ENCODE measurements around the gene PDHX.
"Not testable (repeated sequence)": the region's sequence is repeated elsewhere in the genome, so short reads cannot be mapped to it uniquely, and the experiment has no call there.

The PDHX gene

DNA sequence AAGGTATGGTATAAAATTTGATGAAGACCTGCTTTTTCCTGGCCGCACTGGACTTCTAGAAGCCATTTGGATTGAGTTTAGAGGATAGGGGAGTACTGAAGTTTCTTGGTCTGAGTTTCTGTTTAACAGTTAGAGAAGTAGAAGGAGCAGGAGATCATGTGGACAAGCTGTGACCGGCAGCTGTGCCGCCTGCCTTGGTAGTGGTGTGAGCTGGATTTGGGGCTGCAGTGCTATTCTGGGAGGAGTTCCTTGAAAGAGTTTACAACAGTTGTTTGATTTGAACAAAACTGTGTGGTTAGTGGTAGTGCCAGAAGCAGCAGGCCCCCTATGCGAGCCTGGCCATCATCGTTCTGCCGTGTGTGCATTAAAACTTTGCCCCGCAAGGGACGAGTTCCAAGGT lies 105.2 kb downstream of the PDHX start:
- H3K27ac ChIP-seq (ENCODE audit: poor library complexity, severe bottlenecking) = no peak overlapping the region
- TF ChIP-seq, protein P1, sequence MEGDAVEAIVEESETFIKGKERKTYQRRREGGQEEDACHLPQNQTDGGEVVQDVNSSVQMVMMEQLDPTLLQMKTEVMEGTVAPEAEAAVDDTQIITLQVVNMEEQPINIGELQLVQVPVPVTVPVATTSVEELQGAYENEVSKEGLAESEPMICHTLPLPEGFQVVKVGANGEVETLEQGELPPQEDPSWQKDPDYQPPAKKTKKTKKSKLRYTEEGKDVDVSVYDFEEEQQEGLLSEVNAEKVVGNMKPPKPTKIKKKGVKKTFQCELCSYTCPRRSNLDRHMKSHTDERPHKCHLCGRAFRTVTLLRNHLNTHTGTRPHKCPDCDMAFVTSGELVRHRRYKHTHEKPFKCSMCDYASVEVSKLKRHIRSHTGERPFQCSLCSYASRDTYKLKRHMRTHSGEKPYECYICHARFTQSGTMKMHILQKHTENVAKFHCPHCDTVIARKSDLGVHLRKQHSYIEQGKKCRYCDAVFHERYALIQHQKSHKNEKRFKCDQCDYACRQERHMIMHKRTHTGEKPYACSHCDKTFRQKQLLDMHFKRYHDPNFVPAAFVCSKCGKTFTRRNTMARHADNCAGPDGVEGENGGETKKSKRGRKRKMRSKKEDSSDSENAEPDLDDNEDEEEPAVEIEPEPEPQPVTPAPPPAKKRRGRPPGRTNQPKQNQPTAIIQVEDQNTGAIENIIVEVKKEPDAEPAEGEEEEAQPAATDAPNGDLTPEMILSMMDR (IDR thresholded peaks at IDR 0.05; ENCODE audit: poor library complexity, severe bottlenecking) = no peak
- no peak for DNase-seq (ENCODE audit: low spot score)
- no peaks in the 10 kb centered on the region for H3K36me3 ChIP-seq (ENCODE audit: low read depth)
- no peaks in the 10 kb centered on the region for H3K4me1 ChIP-seq (ENCODE audit: insufficient read depth, poor library complexity, severe bottlenecking)
- no peaks in the 10 kb centered on the region for H3K27me3 ChIP-seq (ENCODE audit: insufficient read depth, poor library complexity, severe bottlenecking)
- no peak overlapping the region for H3K4me3 ChIP-seq (ENCODE audit: severe bottlenecking)
- no peaks in the 10 kb centered on the region for H3K9me3 ChIP-seq (ENCODE audit: severe bottlenecking)
- ATAC-seq (ENCODE audit: low read depth) = no peak

DNA sequence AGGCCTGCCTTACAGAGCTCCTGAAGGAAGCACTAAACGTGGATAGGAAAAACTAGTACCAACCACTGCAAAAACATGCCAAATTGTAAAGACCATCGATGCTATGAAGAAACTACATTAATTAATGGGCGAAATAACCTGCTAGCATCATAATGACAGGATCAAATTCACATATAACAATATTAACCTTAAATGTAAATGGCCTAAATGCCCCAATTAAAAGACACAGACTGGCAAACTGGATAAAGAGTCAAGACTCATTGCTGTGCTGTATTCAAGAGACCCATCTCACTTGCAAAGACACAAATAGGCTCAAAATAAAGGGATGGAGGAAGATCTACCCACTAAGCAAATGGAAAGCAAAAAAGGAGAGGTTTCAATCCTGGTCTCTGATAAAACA lies 107.5 kb downstream of the PDHX start:
- not testable (repeated sequence) for H3K4me3 ChIP-seq (ENCODE audit: severe bottlenecking); H3K36me3 ChIP-seq (ENCODE audit: low read depth); ATAC-seq (ENCODE audit: low read depth); H3K27me3 ChIP-seq (ENCODE audit: insufficient read depth, poor library complexity, severe bottlenecking); H3K27ac ChIP-seq (ENCODE audit: poor library complexity, severe bottlenecking); H3K4me1 ChIP-seq (ENCODE audit: insufficient read depth, poor library complexity, severe bottlenecking); H3K9me3 ChIP-seq (ENCODE audit: severe bottlenecking); DNase-seq (ENCODE audit: low spot score)

- H3K9me3 ChIP-seq (ENCODE audit: severe bottlenecking); DNase-seq (ENCODE audit: low spot score); ATAC-seq (ENCODE audit: low read depth); H3K4me3 ChIP-seq (ENCODE audit: severe bottlenecking); H3K27me3 ChIP-seq (ENCODE audit: insufficient read depth, poor library complexity, severe bottlenecking); H3K36me3 ChIP-seq (ENCODE audit: low read depth); H3K27ac ChIP-seq (ENCODE audit: poor library complexity, severe bottlenecking): not testable (repeated sequence)
- peaks cover 33% of the 10 kb centered on the region for H3K4me1 ChIP-seq (ENCODE audit: insufficient read depth, poor library complexity, severe bottlenecking)
These were observed 111.6 kb downstream of the PDHX start for GRCh38 chr11:35028007-35028406.

- Histone ChIP-seq H3K27me3 (ENCODE audit: insufficient read depth, poor library complexity, severe bottlenecking) (no peaks in the 10 kb centered on the region), H3K9me3 (ENCODE audit: severe bottlenecking) (no peaks in the 10 kb centered on the region), H3K36me3 (ENCODE audit: low read depth) (no peaks in the 10 kb centered on the region), H3K27ac (ENCODE audit: poor library complexity, severe bottlenecking) (peak overlapping the region; percentile 85), H3K4me3 (ENCODE audit: severe bottlenecking) (no peak overlapping the region), H3K4me1 (ENCODE audit: insufficient read depth, poor library complexity, severe bottlenecking) (peaks cover 33% of the 10 kb centered on the region)
- peak; percentile 26; the same call in 2 of the 3 replicates for ATAC-seq (ENCODE audit: low read depth)
- no peak for DNase-seq (ENCODE audit: low spot score)
- TF ChIP-seq, protein P1 (IDR thresholded peaks at IDR 0.05; ENCODE audit: poor library complexity, severe bottlenecking) = no peak
These were observed 113.7 kb downstream of the PDHX start for GRCh38 chr11:35029979-35030682.

DNA sequence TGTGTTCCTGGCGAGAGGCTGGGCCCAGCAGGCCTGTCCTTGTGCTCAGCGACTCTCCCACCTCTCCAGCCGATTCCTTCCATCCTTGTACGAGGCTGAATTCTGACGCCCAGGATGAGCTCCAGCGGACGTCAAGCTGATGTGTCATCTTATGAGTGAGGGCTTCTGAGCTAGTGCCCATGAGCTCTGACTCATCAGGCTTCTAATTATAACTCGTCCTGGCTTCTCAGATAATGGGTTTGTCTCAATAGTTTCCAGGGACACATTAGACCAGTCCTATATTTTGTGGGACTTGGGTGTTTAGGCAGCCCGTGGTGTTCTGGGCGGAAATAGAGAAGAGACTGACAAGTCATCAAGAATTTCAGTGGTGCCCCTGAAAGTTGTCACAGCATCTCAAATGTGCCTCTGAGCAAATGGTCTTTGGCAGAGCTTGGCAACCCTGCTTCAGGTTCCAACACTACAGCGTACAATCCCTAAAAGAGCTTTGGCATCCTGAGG lies 114.3 kb downstream of the PDHX start:
- Histone ChIP-seq H3K4me1 (ENCODE audit: insufficient read depth, poor library complexity, severe bottlenecking) (peaks cover 39% of the 10 kb centered on the region), H3K36me3 (ENCODE audit: low read depth) (no peaks in the 10 kb centered on the region), H3K27me3 (ENCODE audit: insufficient read depth, poor library complexity, severe bottlenecking) (no peaks in the 10 kb centered on the region), H3K9me3 (ENCODE audit: severe bottlenecking) (no peaks in the 10 kb centered on the region), H3K4me3 (ENCODE audit: severe bottlenecking) (no peak overlapping the region), H3K27ac (ENCODE audit: poor library complexity, severe bottlenecking) (peak overlapping the region; percentile 85)
- TF ChIP-seq, protein P1 (IDR thresholded peaks at IDR 0.05; ENCODE audit: poor library complexity, severe bottlenecking) = no peak
- ATAC-seq (ENCODE audit: low read depth) (peak; percentile 96), DNase-seq (ENCODE audit: low spot score) (peak; percentile 89)

DNA sequence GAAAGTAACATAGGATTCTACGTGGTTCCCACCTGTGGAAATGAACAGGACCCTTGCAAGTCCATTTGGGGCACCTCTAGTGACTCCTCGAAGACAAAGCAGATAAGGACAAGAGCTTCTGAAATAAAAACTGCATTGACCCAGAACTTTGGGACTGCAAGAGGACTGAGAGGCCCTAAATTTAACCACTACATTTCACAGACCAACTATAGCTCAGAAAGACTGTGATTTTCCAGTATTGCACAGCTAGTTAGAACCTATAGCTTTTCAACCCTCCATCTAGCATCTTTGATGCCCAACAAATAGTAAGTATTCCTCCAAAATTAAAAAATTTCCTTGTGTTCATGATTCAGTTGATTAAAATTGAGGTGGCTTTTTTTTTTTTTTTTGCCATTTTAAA lies 114.9 kb downstream of the PDHX start:
- Histone ChIP-seq H3K27ac (ENCODE audit: poor library complexity, severe bottlenecking) (peak overlapping the region; percentile 85), H3K4me3 (ENCODE audit: severe bottlenecking) (no peak overlapping the region), H3K9me3 (ENCODE audit: severe bottlenecking) (no peaks in the 10 kb centered on the region), H3K36me3 (ENCODE audit: low read depth) (no peaks in the 10 kb centered on the region), H3K27me3 (ENCODE audit: insufficient read depth, poor library complexity, severe bottlenecking) (no peaks in the 10 kb centered on the region), H3K4me1 (ENCODE audit: insufficient read depth, poor library complexity, severe bottlenecking) (peaks cover 44% of the 10 kb centered on the region)
- DNase-seq (ENCODE audit: low spot score) = no peak
- TF ChIP-seq, protein P1 (IDR thresholded peaks at IDR 0.05; ENCODE audit: poor library complexity, severe bottlenecking) = no peak
- ATAC-seq (ENCODE audit: low read depth) = no peak

Data from RWPE2 (cell line).